ENCODE measurements around the gene ARL10. TPM values are rescaled to one million over a fixed set of nuclear protein-coding genes. Genes with fewer than 3 reads are reported as not detected.

ARL10 gene
- total RNA-seq, 3 donors from 2014 or later (not counting 1 experiment from before 2014, with no cell fraction given) = 0.75 to 6.8 (median 6.7) TPM

- peaks cover 52% of the 10 kb centered on the region for H3K36me3 ChIP-seq (ENCODE audit: control insufficient read depth, insufficient read depth, low read length)
- Mint-ChIP-seq H3K4me3 (no peak overlapping the region), H3K36me3 (no peaks in the 10 kb centered on the region), H3K4me1 (peaks cover 34 to 41% of the 10 kb centered on the region in 2 donors), H3K27me3 (ENCODE audit: low read depth in 2 of 2) (no peaks in the 10 kb centered on the region), H3K27ac (no peak overlapping the region), H3K9me3 (no peaks in the 10 kb centered on the region)
- H3K4me1 ChIP-seq (ENCODE audit: control insufficient read depth, insufficient read depth, low read length) = peaks cover 10% of the 10 kb centered on the region
- no peak for ATAC-seq
- no peaks in the 10 kb centered on the region for H3K27me3 ChIP-seq (ENCODE audit: control insufficient read depth, insufficient read depth, low read length)
- H3K4me3 ChIP-seq (ENCODE audit: low read length) = no peak overlapping the region
- no peak for TF ChIP-seq CTCF (IDR thresholded peaks at IDR 0.05)
- no peak overlapping the region for H3K27ac ChIP-seq (ENCODE audit: low read length)
- intact Hi-C loops (cut with micrococcal nuclease) = no loop called here
- WGBS (ENCODE audit: insufficient coverage) = 97% methylated on average over 16 of the region's 16 CpGs
- H3K9me3 ChIP-seq (ENCODE audit: control insufficient read depth, insufficient read depth, low read length) = no peaks in the 10 kb centered on the region
- DNase-seq = no peak
These were observed 9.7 kb upstream of the ARL10 start for GRCh38 chr5:176355400-176356178.

DNA sequence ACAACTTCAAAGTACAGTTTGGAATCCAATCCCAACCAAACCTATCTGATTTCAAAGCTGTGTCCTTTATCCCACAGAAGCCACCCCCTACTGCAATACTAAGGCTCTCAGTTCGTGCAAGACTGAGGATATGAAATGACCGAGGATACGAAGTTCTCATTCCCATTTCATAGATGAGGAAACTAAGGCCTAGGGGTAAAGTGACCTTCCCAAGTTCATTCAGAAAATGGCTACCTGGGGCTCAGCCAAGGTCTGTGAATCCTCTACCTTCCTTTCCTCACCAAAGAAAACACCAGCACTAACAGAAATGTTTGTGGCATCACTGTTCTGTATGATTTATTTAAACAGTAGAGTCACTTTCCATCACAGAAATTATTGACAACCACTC is 9.1 kb upstream of the ARL10 start:
- Mint-ChIP-seq H3K36me3 (no peaks in the 10 kb centered on the region), H3K4me3 (no peak overlapping the region), H3K4me1 (peaks cover 39 to 46% of the 10 kb centered on the region in 2 donors), H3K27me3 (ENCODE audit: low read depth in 2 of 2) (no peaks in the 10 kb centered on the region), H3K27ac (no peak overlapping the region), H3K9me3 (no peaks in the 10 kb centered on the region)
- TF ChIP-seq CTCF (IDR thresholded peaks at IDR 0.05) = no peak
- intact Hi-C loops (cut with micrococcal nuclease) = no loop called here
- H3K4me3 ChIP-seq (ENCODE audit: low read length) = no peak overlapping the region
- H3K27me3 ChIP-seq (ENCODE audit: control insufficient read depth, insufficient read depth, low read length) = no peaks in the 10 kb centered on the region
- peaks cover 50% of the 10 kb centered on the region for H3K36me3 ChIP-seq (ENCODE audit: control insufficient read depth, insufficient read depth, low read length)
- H3K27ac ChIP-seq (ENCODE audit: low read length) = no peak overlapping the region
- DNase-seq = no peak
- 95% methylated on average over 3 of the region's 3 CpGs for WGBS (ENCODE audit: insufficient coverage)
- peaks cover 15% of the 10 kb centered on the region for H3K4me1 ChIP-seq (ENCODE audit: control insufficient read depth, insufficient read depth, low read length)
- no peak for ATAC-seq
- no peaks in the 10 kb centered on the region for H3K9me3 ChIP-seq (ENCODE audit: control insufficient read depth, insufficient read depth, low read length)

DNA sequence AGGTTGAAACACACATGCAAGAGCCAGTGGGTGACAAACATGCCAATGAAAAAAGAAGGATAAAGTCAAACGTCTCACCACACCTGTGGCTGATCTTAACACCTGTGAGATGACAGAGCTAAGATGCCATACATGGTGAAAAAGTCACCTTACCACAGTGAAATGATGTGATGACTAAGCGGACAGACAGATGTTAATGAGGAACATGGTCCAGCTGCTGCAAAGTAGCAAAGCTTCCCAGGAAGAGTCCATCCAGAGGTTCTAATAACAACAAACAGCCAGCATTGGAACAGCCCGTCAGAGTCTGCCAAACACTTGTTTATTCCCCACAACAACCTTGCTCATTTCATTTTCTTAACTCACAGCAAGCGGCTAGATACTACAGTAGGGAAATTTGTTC is 5.6 kb upstream of the ARL10 start:
- Histone ChIP-seq H3K27me3 (ENCODE audit: control insufficient read depth, insufficient read depth, low read length) (no peaks in the 10 kb centered on the region), H3K4me1 (ENCODE audit: control insufficient read depth, insufficient read depth, low read length) (peaks cover 28% of the 10 kb centered on the region), H3K4me3 (ENCODE audit: low read length) (no peak overlapping the region), H3K9me3 (ENCODE audit: control insufficient read depth, insufficient read depth, low read length) (peaks cover 3% of the 10 kb centered on the region), H3K36me3 (ENCODE audit: control insufficient read depth, insufficient read depth, low read length) (peaks cover 22% of the 10 kb centered on the region), H3K27ac (ENCODE audit: low read length) (no peak overlapping the region)
- peak overlapping the region; percentile 69 for H3K4me3 Mint-ChIP-seq
- no peak for DNase-seq
- H3K27me3 Mint-ChIP-seq (ENCODE audit: low read depth in 2 of 2) = peaks cover 0 to 3% of the 10 kb centered on the region in 2 donors
- no peak for ATAC-seq
- no peaks in the 10 kb centered on the region for H3K36me3 Mint-ChIP-seq
- no peaks in the 10 kb centered on the region for H3K9me3 Mint-ChIP-seq
- peaks cover 34 to 42% of the 10 kb centered on the region in 2 donors for H3K4me1 Mint-ChIP-seq
- peak overlapping the region in 1 of 2 donors; percentile 47 for H3K27ac Mint-ChIP-seq
- no peak for TF ChIP-seq CTCF (IDR thresholded peaks at IDR 0.05)
- intact Hi-C loops (cut with micrococcal nuclease) = no loop called here
- 83% methylated on average over 4 of the region's 4 CpGs for WGBS (ENCODE audit: insufficient coverage)

All from natural killer cell (primary cell).